Stimulated activated CD4-positive, alpha-beta T cell treated with anti-CD3 and anti-CD28 coated beads, Interleukin-12 subunit alpha, Interleukin-12 subunit beta, amount 100 ng/mL, for 24 hours (primary cell): ENCODE data around the gene SPEM3.

Source experiments
- DNase-seq, 2 experiments: peaks; one replicate each; pipeline ENCODE4 v3.0.0-alpha.2; 2020; ENCODE audit warnings: low read depth in 2 of 2

The SPEM3 gene

GRCh38 chr17:7421186-7421585, 7.5 kb upstream of the SPEM3 start:
- no peak for DNase-seq

- no peak for DNase-seq
Observed at GRCh38 chr17:7423679-7424078, 5.0 kb upstream of the SPEM3 start.

GRCh38 chr17:7425316-7425715, 3.3 kb upstream of the SPEM3 start, which contains the start of gene SPEM2:
Gene SPEM2, plus strand, starts transcription at chr17:7425616. Its CDS starts 73 bp downstream, at chr17:7425689.
- no peak for DNase-seq

GRCh38 chr17:7425756-7426155, 2.9 kb upstream of the SPEM3 start:
- no peak for DNase-seq

GRCh38 chr17:7426203-7426863, 2.3 kb upstream of the SPEM3 start:
- DNase-seq = no peak

- DNase-seq = no peak
Observed at GRCh38 chr17:7426896-7427489, 1.7 kb upstream of the SPEM3 start.

GRCh38 chr17:7427549-7427948, 1.1 kb upstream of the SPEM3 start:
- no peak for DNase-seq

GRCh38 chr17:7429722-7430121, 1.1 kb downstream of the SPEM3 start:
- no peak for DNase-seq

GRCh38 chr17:7431231-7431630, 2.6 kb downstream of the SPEM3 start:
- no peak for DNase-seq

DNA sequence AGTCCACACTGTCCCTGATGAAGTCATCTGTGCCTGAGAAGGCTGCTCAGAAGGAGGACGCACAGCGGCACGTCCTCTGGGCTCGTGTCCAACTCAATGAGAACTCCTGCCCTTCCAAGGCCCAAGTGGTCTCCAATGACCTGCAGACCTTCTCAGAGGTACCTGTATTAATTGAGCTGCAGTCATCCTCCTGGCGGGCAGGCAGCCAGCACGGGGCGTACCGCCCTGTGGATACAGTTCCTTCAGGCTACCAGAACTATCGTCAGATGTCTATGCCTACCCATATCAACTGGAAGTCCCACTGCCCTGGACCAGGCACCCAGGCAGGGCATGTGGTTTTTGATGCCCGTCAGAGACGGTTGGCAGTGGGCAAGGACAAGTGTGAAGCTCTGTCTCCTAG, 3.6 kb downstream of the SPEM3 start:
- no peak for DNase-seq

GRCh38 chr17:7435676-7436555, 7.3 kb downstream of the SPEM3 start:
- DNase-seq = peak in 1 of 2 experiments; percentile 56

DNA sequence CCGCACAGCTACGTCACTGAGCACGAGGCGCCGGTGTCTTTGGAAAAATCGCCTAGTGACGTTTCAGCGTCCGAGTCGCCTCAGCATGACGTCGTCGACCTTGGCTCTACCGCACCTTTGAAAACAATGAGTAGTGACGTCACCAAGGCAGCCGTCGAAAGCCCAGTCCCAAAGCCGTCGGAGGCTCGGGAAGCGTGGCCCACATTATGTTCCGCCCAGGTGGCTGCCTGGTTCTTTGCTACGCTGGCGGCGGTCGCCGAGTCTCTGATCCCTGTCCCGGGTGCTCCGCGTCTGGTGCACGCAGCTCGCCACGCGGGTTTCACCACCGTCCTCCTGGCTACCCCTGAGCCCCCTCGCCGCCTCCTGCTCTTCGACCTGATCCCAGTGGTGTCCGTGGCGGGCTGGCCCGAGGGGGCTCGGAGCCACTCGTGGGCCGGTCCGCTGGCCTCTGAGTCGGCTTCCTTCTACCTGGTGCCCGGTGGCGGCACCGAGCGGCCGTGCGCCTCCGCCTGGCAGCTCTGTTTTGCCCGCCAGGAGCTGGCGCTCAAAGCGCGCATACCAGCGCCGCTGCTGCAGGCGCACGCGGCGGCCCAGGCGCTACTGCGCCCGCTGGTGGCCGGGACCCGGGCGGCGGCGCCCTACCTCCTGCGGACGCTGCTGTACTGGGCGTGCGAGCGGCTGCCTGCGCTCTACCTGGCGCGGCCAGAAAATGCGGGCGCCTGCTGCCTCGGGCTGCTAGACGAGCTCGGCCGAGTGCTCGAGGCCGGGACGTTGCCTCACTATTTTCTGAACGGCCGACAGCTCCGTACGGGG, 8.1 kb downstream of the SPEM3 start:
- DNase-seq = peak; percentile 57 to 73

DNA sequence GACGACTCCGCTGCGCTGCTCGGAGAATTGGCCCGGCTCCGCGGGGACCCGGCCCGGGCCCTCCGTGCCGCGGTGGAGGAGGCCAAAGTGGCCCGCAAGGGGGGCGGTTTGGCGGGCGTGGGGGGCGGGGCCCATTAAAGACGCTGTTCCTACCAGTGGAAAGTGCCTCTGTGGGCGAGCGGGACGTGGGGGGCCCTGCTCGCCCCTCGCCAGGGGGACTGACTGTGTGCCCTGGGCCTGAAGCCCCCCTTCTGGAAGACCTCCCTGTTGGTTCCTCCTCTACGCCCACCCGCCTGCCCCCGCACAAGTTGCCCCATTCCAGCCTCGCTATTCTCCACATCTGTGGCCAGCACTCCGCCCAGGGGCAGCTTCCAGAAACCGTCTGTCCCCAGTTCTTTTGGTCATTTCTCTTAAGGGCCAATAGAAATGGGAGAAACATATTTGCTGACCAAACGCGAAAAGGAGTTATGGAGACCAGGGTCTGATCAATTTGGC, 8.8 kb downstream of the SPEM3 start:
- no peak for DNase-seq

- DNase-seq = peak in 1 of 2 experiments; percentile 67
Observed at GRCh38 chr17:7437950-7438614, 9.4 kb downstream of the SPEM3 start.

DNA sequence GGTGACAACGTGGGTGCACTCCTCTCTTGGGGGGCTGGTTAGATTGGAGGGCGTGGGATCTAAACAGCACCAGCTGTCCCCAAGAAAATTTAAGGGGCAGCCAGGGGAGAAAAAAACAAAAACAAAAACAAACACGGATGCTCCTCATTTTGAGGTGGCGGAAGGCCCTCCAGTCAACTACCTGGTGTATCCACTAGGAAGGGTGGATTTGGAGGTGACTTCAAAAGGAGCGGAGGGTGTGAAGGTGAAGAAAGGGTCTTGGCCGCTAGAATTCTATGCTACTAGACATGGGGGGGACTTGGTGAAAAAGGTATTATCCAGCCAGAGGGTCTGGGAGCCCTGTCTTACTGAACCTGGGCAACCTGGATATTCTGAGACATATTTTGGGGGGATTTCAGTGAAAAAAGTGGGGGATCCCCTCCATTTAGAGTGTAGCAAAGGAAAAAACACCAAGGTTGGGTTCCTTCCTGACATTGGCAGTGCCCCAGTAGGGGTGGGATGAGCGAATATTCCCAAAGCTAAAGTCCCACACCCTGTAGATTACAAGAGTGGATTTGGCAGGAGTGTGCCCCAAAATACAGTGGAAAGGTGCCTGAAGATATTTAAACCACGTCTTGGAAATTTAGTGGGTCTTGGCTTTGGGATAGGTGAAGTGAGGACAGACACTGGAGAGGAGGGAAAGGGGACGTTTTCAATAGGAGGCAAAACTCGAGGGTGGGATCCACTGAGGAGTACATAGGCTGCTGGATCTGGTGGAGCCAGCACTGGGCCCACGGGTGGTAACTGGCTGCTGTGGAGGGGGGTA, 10.2 kb downstream of the SPEM3 start:
- DNase-seq = no peak

GRCh38 chr17:7439462-7440112, 10.9 kb downstream of the SPEM3 start, which contains the start of gene FGF11:
Gene FGF11, plus strand, starts transcription at chr17:7439512. Its CDS starts 109 bp downstream, at chr17:7439621.
- no peak for DNase-seq

DNA sequence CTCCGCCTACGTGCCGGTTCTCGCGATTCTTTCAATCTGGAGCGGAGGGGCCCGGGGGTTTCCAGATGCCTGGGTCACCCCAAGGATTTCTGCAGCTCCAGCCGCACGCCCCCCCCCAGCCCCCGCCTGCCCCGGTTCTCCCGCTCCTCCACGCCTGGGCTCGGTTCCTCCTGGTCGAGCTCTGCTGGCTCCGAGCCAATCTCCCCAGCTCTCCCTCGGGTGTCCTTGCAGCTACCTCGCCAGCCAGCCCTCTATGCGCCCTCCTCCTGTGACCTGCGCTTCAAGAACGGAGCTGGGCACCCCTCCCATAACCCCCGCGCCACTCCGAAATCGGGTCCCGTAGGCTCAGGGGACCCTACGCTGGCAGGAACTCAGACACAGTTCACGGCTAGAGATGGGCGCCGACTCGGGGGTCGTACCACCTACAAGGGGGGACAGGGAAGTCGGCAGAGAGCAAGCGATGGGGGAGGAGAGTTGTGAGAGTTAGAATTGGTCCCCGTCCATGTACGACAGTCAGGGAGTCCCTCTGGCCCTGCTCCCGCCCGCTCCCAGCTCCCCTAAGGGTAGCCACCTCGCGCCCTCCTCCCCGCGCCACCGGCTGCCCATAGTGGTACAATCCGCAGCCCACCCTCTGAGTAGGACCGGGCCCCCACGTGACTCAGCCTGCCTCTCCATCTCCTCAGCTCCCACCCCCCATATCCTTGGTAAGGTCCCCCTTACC, 11.6 kb downstream of the SPEM3 start:
- no peak for DNase-seq

DNA sequence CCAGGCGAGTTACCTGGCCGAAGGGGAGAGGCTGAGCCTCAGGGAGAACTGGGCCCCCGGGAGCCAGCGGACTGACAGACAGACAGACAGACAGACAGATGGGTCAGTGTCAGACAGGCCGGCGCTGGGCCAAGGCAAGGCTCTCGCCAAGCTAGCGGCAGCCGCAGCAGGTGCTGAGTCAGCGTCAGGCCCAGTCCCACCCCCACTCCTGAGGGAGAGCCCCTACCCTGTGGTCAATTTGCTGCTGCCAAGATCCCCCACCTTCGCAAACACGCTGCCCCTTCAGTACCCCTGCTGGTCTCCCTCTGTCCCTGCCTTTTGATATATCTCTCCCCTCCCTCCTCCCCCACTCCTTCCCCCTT, 12.2 kb downstream of the SPEM3 start:
- DNase-seq = no peak

- no peak for DNase-seq
Observed at GRCh38 chr17:7441266-7441665, 12.6 kb downstream of the SPEM3 start.
